A673 (cell line): ENCODE measurements around the gene SLC9A4. TPM values are rescaled to one million over a fixed set of nuclear protein-coding genes. Genes with fewer than 3 reads are reported as not detected.

Experiments used
- BruUV-seq: library from RNA; stranded (reverse); fragments of 400-500 nt; replicated peaks from 2 replicates; lab custom pipeline; 2021; lab: Mats Ljungman, UMichigan
- CTCF ChIA-PET: fragments of 300-600 bp; sonication (Branson Sonifier 250); formaldehyde crosslinking; loops from one replicate; lab custom pipeline; 2022; ENCODE audit warnings: antibody characterized with exemption; lab: Charles Lee
- POLR2A ChIA-PET: fragments of 300-600 bp; sonication (Branson Sonifier 250); formaldehyde crosslinking; loops from one replicate; lab custom pipeline; 2022; ENCODE audit warnings: antibody characterized with exemption; ENCODE audit not compliant: low non-redundant PET; lab: Charles Lee
- DNase-seq: peaks from one replicate; pipeline ENCODE4 v3.0.0-alpha.2; 2015; ENCODE audit warnings: low spot score
- H3K27ac ChIP-seq: fragments of 200-600 bp; sonication (generic); 2 replicates; pipeline ENCODE4 v1.5.1; 2016; ENCODE audit warnings: mixed run types, low read depth, mild to moderate bottlenecking, mixed read lengths, antibody characterized with exemption, low read length; ENCODE audit not compliant: poor library complexity, severe bottlenecking
- H3K27me3 ChIP-seq: fragments of 200-600 bp; sonication (generic); replicated peaks from 2 replicates; pipeline ENCODE4 v1.6.1; 2017; ENCODE audit warnings: mixed run types, low read depth, mild to moderate bottlenecking, mixed read lengths, antibody characterized with exemption, low read length; ENCODE audit not compliant: insufficient read depth, poor library complexity
- H3K36me3 ChIP-seq: fragments of 200-600 bp; sonication (generic); 2 replicates; pipeline ENCODE4 v1.6.1; 2016; ENCODE audit warnings: mixed run types, mild to moderate bottlenecking, mixed read lengths, antibody characterized with exemption, low read length; ENCODE audit not compliant: insufficient read depth, poor library complexity, severe bottlenecking
- H3K4me1 ChIP-seq: fragments of 200-600 bp; sonication (generic); 2 replicates; pipeline ENCODE4 v1.6.1; 2017; ENCODE audit warnings: mixed run types, mild to moderate bottlenecking, mixed read lengths, antibody characterized with exemption, low read length; ENCODE audit not compliant: insufficient read depth, poor library complexity, severe bottlenecking
- H3K4me3 ChIP-seq: fragments of 200-600 bp; sonication (generic); 2 replicates; pipeline ENCODE4 v1.5.1; 2016; ENCODE audit warnings: low read depth, mixed run types, mild to moderate bottlenecking, mixed read lengths, low read length; ENCODE audit not compliant: poor library complexity, severe bottlenecking
- H3K9me3 ChIP-seq: fragments of 200-600 bp; sonication (generic); 2 replicates; pipeline ENCODE4 v1.6.1; 2016; ENCODE audit warnings: mixed run types, low read depth, mild to moderate bottlenecking, mixed read lengths, antibody characterized with exemption, low read length; ENCODE audit not compliant: poor library complexity, severe bottlenecking
- EZH2 ChIP-seq: fragments of 200-600 bp; sonication (generic); IDR thresholded peaks from 2 replicates; pipeline ENCODE4 v1.6.1; 2017; ENCODE audit warnings: borderline replicate concordance, low read depth, mild to moderate bottlenecking, mixed read lengths, antibody characterized with exemption, low read length; ENCODE audit not compliant: poor library complexity, severe bottlenecking
- intact Hi-C: fragments of 100-400 bp; cut with micrococcal nuclease; formaldehyde crosslinking; loops from one replicate; pipeline ENCODE4 v1.10.0; 2022; ENCODE audit not compliant: unreplicated experiment
- total RNA-seq: library from RNA; stranded (reverse); gene quantifications from 2 replicates; pipeline ENCODE4 v1.2.3, GENCODE V29; 2021
- TF ChIP-seq, protein P1 (sequence below): fragments of 300-800, 200-600 bp; sonication (generic); conservative IDR thresholded peaks from 2 replicates; pipeline ENCODE4 v1.5.1; 2017; ENCODE audit warnings: low read depth, mild to moderate bottlenecking, antibody characterized with exemption, low read length, moderate library complexity, mixed read lengths

The SLC9A4 gene
- total RNA-seq, 1 experiment from 2014 or later = 0.11 TPM

DNA sequence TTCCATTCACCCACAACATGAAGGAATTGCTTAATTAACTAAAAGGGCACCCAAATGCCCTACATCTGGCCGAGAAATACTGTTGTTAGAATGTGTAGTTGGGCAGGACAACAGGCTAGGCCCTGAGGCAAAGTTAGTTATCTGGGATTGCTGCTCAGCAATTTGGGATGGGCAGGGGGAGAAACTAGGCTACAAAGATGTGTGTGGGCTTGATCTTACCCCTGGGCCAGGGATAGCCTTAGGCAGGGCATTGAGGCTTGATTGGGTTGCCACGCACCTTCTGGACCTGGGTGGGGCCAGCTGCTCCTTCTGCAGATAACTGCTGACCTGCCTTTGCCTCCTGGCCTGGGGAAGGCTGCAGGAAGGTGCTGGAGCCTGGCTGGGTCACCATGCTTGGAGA, 40.6 kb upstream of the SLC9A4 start:
- intact Hi-C loops = no loop called here
- no peaks in the 10 kb centered on the region for H3K36me3 ChIP-seq
- H3K27me3 ChIP-seq = peaks cover 26% of the 10 kb centered on the region
- H3K9me3 ChIP-seq = no peaks in the 10 kb centered on the region
- H3K4me3 ChIP-seq = no peak overlapping the region
- TF ChIP-seq, protein P1, sequence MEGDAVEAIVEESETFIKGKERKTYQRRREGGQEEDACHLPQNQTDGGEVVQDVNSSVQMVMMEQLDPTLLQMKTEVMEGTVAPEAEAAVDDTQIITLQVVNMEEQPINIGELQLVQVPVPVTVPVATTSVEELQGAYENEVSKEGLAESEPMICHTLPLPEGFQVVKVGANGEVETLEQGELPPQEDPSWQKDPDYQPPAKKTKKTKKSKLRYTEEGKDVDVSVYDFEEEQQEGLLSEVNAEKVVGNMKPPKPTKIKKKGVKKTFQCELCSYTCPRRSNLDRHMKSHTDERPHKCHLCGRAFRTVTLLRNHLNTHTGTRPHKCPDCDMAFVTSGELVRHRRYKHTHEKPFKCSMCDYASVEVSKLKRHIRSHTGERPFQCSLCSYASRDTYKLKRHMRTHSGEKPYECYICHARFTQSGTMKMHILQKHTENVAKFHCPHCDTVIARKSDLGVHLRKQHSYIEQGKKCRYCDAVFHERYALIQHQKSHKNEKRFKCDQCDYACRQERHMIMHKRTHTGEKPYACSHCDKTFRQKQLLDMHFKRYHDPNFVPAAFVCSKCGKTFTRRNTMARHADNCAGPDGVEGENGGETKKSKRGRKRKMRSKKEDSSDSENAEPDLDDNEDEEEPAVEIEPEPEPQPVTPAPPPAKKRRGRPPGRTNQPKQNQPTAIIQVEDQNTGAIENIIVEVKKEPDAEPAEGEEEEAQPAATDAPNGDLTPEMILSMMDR = no peak
- no peak for TF ChIP-seq EZH2
- ChIA-PET CTCF (no interaction called here), POLR2A (no interaction called here)
- no peaks in the 10 kb centered on the region for H3K4me1 ChIP-seq
- no peak overlapping the region for H3K27ac ChIP-seq
- BruUV-seq = no TSS peak
- no peak for DNase-seq

DNA sequence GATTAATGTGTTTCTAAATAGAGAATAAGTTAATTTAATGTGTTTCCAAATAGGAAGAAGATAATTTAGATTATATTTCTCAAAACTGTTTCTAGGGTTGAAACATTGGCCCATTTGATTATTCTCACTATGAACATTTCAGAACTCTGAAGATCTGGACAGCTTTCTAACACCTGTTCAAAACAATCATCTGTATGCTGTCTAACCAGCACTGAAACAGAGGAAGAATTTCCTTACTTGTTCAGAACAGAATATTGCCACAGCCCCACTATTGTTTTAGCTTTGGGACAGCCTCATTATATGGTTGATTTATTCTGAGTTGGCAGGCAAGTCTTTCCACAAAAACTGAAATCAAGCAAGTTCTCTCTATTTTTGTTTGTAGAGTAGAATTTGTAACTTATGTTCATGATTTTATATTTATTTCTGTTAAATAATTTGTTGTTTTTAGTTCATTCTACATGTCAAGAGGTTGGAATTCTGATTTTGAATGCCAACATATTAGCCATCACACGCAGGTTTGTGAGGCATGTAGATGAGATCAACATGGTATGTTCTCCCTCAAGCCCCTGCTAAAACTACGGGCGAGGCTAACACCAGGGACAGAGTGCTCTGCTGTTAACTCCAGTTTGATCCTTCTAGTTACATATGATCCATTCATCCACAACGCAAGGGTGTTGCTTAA, 38.9 kb upstream of the SLC9A4 start:
- peaks cover 28% of the 10 kb centered on the region for H3K27me3 ChIP-seq
- H3K27ac ChIP-seq = no peak overlapping the region
- intact Hi-C loops = no loop called here
- no peak for DNase-seq
- no TSS peak for BruUV-seq
- no peaks in the 10 kb centered on the region for H3K4me1 ChIP-seq
- no peak for TF ChIP-seq EZH2
- TF ChIP-seq, protein P1 = no peak
- no peak overlapping the region for H3K4me3 ChIP-seq
- H3K9me3 ChIP-seq = no peaks in the 10 kb centered on the region
- CTCF ChIA-PET = no interaction called here
- no peaks in the 10 kb centered on the region for H3K36me3 ChIP-seq
- POLR2A ChIA-PET = no interaction called here

DNA sequence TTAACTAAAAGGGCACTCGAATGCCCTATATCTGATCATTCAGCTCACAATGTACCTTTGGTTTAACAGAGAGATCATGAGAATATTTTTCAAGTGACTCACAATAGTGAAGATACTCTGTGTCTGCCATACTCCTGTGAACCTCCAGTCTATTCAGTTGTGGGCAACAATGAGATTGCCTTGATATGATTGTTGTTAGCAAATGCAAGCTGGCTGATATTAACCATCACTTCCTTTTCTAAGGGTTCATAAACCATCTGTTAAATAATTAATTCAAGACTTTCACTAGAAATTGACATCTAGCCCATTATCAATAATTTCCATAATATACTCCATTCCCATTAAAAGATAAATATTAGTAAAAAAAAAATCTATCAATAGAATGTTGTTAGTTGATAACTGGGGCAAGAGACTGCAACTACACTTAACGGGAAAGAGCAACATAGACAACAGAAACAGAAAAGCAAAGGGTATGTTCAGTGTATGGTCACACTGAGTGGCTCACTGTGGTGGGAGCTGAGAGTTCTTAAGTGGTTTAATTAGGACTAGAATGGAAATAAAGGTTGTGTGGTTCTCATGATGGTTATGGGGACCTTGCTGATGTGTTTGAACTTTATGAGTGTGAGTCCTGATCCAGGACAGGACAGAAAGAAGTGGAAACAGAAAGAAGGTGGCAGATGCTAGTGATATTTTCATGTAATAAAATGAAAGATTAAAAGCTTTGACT, 38.2 kb upstream of the SLC9A4 start:
- Histone ChIP-seq H3K27ac (no peak overlapping the region), H3K9me3 (no peaks in the 10 kb centered on the region), H3K27me3 (peaks cover 32% of the 10 kb centered on the region), H3K36me3 (no peaks in the 10 kb centered on the region), H3K4me3 (no peak overlapping the region), H3K4me1 (no peaks in the 10 kb centered on the region)
- ChIA-PET CTCF (no interaction called here), POLR2A (no interaction called here)
- intact Hi-C loops = no loop called here
- DNase-seq = no peak
- TF ChIP-seq, protein P1 = no peak
- no peak for TF ChIP-seq EZH2
- no TSS peak for BruUV-seq
